ENCODE results near the gene CD40. TPM values are rescaled to one million over a fixed set of nuclear protein-coding genes. Genes with fewer than 3 reads are reported as not detected.

CD40 gene
- total RNA-seq, 6 donors from 2014 or later, result 15.7 to 32.5 (median 25.8) TPM

GRCh38 chr20:46150943-46151342, 32.8 kb downstream of the CD40 start:
- Histone ChIP-seq H3K9me3 (no peaks in the 10 kb centered on the region), H3K27ac (no peak overlapping the region), H3K27me3 (no peaks in the 10 kb centered on the region), H3K4me3 (no peak overlapping the region), H3K36me3 (no peaks in the 10 kb centered on the region), H3K4me1 (no peaks in the 10 kb centered on the region)
- 38 to 44% methylated on average over 3 to 5 of the region's 5 CpGs for WGBS, 2 donors
- TF ChIP-seq POLR2AphosphoS5 (IDR thresholded peaks at IDR 0.05), result no peak
- no peak for TF ChIP-seq EP300 (IDR thresholded peaks at IDR 0.05)
- no peak for TF ChIP-seq POLR2A (IDR thresholded peaks at IDR 0.05)
- no peak for TF ChIP-seq CTCF (IDR thresholded peaks at IDR 0.05)
- DNase-seq (no peak), ATAC-seq (ENCODE audit: low FRiP score in 2 of 2) (no peak)

- no peaks in the 10 kb centered on the region for H3K9me3 ChIP-seq
- H3K4me1 ChIP-seq, result no peaks in the 10 kb centered on the region
- TF ChIP-seq POLR2AphosphoS5 (IDR thresholded peaks at IDR 0.05) (no peak), POLR2A (IDR thresholded peaks at IDR 0.05) (no peak), CTCF (IDR thresholded peaks at IDR 0.05) (peak in 2 of 6 experiments; percentile 15 to 19), EP300 (IDR thresholded peaks at IDR 0.05) (no peak)
- H3K4me3 ChIP-seq, result no peak overlapping the region
- no peaks in the 10 kb centered on the region for H3K36me3 ChIP-seq
- 71 to 79% methylated on average over 3 to 7 of the region's 7 CpGs for WGBS, 2 donors
- ATAC-seq (ENCODE audit: low FRiP score in 2 of 2) (no peak), DNase-seq (no peak)
- no peak overlapping the region for H3K27ac ChIP-seq
- peaks cover 0 to 1% (median 0%) of the 10 kb centered on the region in 4 donors for H3K27me3 ChIP-seq
Measured at GRCh38 chr20:46151936-46152335, 33.8 kb downstream of the CD40 start.

GRCh38 chr20:46152824-46153586, 34.9 kb downstream of the CD40 start:
- ATAC-seq (ENCODE audit: low FRiP score in 2 of 2) (no peak), DNase-seq (peak in 1 of 2 donors; percentile 71)
- no peak overlapping the region for H3K4me3 ChIP-seq
- no peaks in the 10 kb centered on the region for H3K36me3 ChIP-seq
- H3K9me3 ChIP-seq, result no peaks in the 10 kb centered on the region
- peaks cover 0 to 5% (median 0%) of the 10 kb centered on the region in 4 donors for H3K27me3 ChIP-seq
- no peak overlapping the region for H3K27ac ChIP-seq
- 65 to 77% methylated on average over 24 to 32 of the region's 33 CpGs for WGBS, 2 donors
- TF ChIP-seq POLR2AphosphoS5 (IDR thresholded peaks at IDR 0.05), result no peak
- no peak for TF ChIP-seq CTCF (IDR thresholded peaks at IDR 0.05)
- no peak for TF ChIP-seq EP300 (IDR thresholded peaks at IDR 0.05)
- TF ChIP-seq POLR2A (IDR thresholded peaks at IDR 0.05), result no peak
- no peaks in the 10 kb centered on the region for H3K4me1 ChIP-seq

GRCh38 chr20:46154305-46154704, 36.2 kb downstream of the CD40 start:
- H3K27me3 ChIP-seq, result peaks cover 0 to 5% (median 0%) of the 10 kb centered on the region in 4 donors

More at GRCh38 chr20:46154305-46154704, 36.2 kb downstream of the CD40 start:
- H3K9me3 ChIP-seq, result no peaks in the 10 kb centered on the region
- no peak for ATAC-seq (ENCODE audit: low FRiP score in 2 of 2)
- 75% methylated on average over 5 of the region's 5 CpGs for WGBS, 2 donors
- H3K4me1 ChIP-seq, result no peaks in the 10 kb centered on the region
- no peaks in the 10 kb centered on the region for H3K36me3 ChIP-seq
- H3K4me3 ChIP-seq, result no peak overlapping the region
- no peak overlapping the region for H3K27ac ChIP-seq
- TF ChIP-seq EP300 (IDR thresholded peaks at IDR 0.05) (no peak), POLR2A (IDR thresholded peaks at IDR 0.05) (no peak), CTCF (IDR thresholded peaks at IDR 0.05) (no peak), POLR2AphosphoS5 (IDR thresholded peaks at IDR 0.05) (no peak)
- no peak for DNase-seq

All from upper lobe of left lung (tissue), 6 donors.